VCaP (cell line): Measurements from ENCODE around the gene SNX14.

Experiments used
- H3K27ac ChIP-seq: fragments of 450-650 bp; 2 replicates; pipeline ENCODE4 v1.5.1; 2017
- TF ChIP-seq, protein P1 (sequence below): fragments of 450-650 bp; conservative IDR thresholded peaks from 2 replicates; pipeline ENCODE4 v1.5.1; 2017; ENCODE audit warnings: mild to moderate bottlenecking, moderate library complexity

SNX14 gene

DNA sequence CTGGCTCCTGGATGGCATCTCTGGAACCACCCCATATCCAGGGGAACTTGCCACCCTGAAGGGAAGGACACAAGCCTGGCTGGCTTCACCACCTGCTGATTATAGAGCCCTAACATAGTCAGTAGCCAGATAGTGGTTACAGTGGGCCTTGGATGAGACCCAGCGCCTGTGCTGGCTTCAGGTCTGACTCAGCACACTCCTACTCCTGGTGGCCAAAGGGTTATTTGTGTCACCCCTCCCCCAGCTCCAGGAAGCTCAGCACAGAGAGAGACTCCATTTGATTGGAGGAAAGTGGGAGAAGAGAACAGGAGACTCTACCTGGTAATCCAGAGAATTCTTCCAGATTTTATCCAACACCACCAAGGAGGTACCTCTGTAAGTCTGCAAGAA, 12.8 kb downstream of the SNX14 start:
- TF ChIP-seq, protein P1, sequence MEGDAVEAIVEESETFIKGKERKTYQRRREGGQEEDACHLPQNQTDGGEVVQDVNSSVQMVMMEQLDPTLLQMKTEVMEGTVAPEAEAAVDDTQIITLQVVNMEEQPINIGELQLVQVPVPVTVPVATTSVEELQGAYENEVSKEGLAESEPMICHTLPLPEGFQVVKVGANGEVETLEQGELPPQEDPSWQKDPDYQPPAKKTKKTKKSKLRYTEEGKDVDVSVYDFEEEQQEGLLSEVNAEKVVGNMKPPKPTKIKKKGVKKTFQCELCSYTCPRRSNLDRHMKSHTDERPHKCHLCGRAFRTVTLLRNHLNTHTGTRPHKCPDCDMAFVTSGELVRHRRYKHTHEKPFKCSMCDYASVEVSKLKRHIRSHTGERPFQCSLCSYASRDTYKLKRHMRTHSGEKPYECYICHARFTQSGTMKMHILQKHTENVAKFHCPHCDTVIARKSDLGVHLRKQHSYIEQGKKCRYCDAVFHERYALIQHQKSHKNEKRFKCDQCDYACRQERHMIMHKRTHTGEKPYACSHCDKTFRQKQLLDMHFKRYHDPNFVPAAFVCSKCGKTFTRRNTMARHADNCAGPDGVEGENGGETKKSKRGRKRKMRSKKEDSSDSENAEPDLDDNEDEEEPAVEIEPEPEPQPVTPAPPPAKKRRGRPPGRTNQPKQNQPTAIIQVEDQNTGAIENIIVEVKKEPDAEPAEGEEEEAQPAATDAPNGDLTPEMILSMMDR, result no peak
- H3K27ac ChIP-seq, result no peak overlapping the region

DNA sequence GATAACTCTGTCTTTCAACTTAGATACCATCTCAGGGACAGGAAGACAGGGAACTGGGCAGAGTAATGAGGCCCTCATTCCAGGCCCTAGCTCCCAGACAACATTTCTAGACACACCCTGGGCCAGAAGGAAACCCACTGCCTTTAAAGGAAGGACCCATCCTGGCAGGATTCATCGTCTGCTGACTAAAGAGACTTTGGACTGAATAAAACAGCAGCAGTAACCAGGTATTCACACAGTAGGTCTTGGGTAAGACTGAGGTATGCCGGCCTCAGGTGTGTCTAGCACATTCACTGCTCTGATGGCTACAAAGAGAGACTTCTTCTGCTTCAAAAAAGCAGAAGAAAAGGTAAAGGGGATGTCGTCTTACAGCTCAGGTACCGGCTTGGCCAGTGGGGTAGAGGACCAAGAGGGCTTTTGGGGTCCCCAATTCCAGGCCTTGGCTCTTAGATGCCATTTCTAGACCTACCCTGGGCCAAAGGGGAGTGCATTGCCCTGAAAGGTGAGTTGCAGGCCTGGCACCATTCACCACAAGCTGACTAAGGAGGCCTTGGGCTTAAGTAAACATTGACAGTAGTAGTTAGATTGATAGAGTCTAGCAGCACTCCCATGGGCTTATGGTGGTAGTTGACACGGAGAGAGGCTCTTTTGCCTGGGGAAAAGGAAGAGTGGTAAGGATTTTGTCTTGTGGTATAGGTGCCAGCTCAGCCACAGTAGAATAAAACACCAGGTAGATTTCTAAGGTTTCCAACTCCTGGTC, 13.4 kb downstream of the SNX14 start:
- no peak overlapping the region for H3K27ac ChIP-seq
- TF ChIP-seq, protein P1, result no peak

DNA sequence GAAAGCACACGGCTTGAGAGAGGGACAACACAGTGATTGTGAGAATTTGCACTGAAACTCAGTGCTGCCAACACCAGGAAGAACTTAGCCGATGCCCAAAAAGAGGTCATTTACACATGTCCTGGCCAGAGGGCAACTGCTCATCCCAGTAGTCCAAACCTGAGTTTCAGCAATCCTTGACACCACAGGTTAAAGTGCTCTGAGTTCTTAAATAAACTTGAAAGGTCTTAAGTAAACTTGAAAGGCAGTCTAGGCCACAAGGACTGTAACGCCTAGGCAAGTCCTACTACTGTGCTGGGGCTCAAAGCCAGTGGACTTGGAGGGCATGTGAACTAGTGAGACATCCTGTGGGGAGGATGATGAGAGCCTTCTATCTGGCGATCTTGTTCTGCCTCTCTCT, 14.1 kb downstream of the SNX14 start:
- TF ChIP-seq, protein P1, result no peak
- no peak overlapping the region for H3K27ac ChIP-seq

DNA sequence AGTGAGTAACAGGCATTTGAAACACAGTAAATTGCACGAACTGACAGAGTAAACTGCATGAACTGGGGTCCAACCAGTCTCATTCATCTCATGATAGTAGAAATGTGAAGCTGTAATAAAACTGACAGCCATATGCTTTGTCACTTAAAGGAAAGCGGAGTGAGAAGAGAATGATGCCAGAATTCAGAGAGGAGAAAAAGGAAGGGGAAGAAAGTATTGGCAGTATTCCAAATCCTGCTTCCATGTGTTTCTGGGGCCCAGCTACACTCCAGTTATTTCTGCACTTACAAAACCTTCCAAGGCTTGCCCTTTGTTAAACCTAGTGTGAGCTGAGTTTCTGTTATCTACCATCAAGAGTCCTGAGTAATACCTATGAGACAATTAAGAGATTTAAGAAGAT, 17.2 kb downstream of the SNX14 start:
- no peak overlapping the region for H3K27ac ChIP-seq
- TF ChIP-seq, protein P1, result no peak

DNA sequence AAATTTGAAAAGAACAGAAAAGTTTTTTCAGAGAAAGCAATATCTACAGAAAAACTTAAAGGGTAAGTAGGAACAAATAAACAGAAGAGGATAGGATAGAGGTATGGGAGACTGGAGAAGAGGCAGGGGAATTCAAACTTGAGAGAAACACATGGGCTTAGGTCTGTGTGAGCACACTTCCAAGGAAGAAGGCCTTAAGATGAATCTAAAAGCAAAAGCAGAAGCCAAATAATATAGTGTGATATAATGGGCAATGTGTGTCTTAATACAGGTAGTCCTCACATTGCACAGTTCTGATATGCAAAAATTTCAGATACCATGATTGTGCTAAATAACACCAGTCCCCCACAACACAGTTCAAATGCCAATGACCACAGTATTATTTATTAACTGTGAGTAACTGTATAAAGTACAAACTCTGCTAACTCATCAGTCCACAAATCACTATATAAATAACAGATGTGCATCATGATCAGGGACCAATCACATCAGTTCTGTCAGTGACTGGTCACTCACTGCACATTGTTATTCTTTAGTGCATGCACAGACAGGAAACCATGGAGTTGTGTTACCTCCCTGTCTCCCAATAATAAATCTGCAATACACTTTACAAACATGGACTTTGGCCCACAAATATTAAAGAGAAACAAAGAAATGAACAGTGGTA, 18.6 kb downstream of the SNX14 start:
- H3K27ac ChIP-seq, result peak overlapping the region; percentile 28
- TF ChIP-seq, protein P1, result no peak

DNA sequence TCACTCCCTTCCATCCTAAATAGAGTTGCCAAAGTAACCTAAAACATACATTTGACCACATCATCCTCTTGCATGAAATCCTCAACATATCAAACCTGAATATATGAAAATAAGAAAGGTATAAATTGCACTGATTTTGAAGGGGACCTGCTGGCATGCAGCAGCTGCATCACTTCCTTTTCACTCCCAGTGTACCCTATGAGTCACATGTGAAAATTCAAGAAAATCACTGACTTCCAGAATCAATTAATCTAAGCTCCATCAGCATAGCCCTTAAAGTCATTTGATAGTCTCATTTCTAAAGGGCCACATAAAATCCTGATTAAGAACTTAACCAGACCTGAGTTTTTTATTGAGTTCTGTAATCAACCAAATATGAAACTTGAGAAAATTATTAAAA, 24.3 kb downstream of the SNX14 start:
- TF ChIP-seq, protein P1, result no peak
- H3K27ac ChIP-seq, result no peak overlapping the region

DNA sequence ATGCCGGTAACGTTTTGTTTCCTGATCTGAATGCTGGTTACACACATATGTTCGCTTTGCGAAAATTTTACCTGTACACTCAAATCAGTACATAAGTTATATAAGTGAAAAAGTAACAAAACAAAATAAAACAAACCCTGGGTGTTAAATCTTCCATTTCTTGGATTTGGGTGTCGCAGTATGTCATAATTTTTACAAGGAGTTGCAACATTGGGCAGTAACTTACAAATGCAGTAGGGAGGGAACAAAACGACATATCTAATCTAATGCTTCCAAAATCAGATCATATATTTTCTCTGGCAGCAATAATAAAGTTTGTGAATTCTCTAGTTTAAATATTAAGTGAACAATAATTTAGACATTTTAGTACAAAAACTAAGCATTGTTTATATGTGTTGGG, 25.2 kb downstream of the SNX14 start:
- TF ChIP-seq, protein P1, result no peak
- H3K27ac ChIP-seq, result no peak overlapping the region
